IMR-90 (cell line): ENCODE results near the gene STK10. TPM values are rescaled to one million over a fixed set of nuclear protein-coding genes. Genes with fewer than 3 reads are reported as not detected.
A peak's percentile ranks its signal among the peaks of the same experiment; 100 is the strongest.

Source experiments
- ATAC-seq: fragments of 200-7000 bp; cut with Tn5 transposase; 2 replicates; pipeline ENCODE4 v1.9.1; 2020; ENCODE audit warnings: low read depth, mild to moderate bottlenecking, moderate library complexity
- BruUV-seq: library from RNA; stranded (reverse); fragments of 400-500 nt; replicated peaks from 2 replicates; lab custom pipeline; 2021; lab: Mats Ljungman, UMichigan
- CTCF ChIA-PET: fragments of 300-600 bp; formaldehyde crosslinking; extraction: SDS; loops from one replicate; lab custom pipeline; 2021; ENCODE audit warnings: antibody characterized with exemption; lab: Yijun Ruan, JAX
- POLR2A ChIA-PET: fragments of 300-600 bp; sonication (Branson Sonifier 250); formaldehyde crosslinking; loops from one replicate; lab custom pipeline; 2022; ENCODE audit warnings: antibody characterized with exemption; ENCODE audit not compliant: unreplicated experiment; lab: Charles Lee
- DNase-seq: peaks from one replicate; pipeline ENCODE4 v3.0.0; 2013
- H2AFZ ChIP-seq: replicated peaks from 2 replicates; pipeline ENCODE3; 2013; ENCODE audit warnings: low read length, mild to moderate bottlenecking; ENCODE audit not compliant: poor library complexity
- H2AK5ac ChIP-seq: 2 replicates; pipeline ENCODE4 v1.6.1; 2013; ENCODE audit warnings: low read depth, low read length, inconsistent platforms
- H2AK9ac ChIP-seq: replicated peaks from 2 replicates; pipeline ENCODE3; 2013; ENCODE audit warnings: mild to moderate bottlenecking, low read depth, low read length, moderate library complexity; ENCODE audit not compliant: poor library complexity
- H2BK120ac ChIP-seq: 2 replicates; pipeline ENCODE4 v1.6.1; 2013; ENCODE audit warnings: low read depth, low read length, inconsistent platforms
- H2BK15ac ChIP-seq: 3 replicates; pipeline ENCODE4 v1.6.1; 2013; ENCODE audit warnings: low read depth, low read length, inconsistent platforms
- H2BK20ac ChIP-seq: 2 replicates; pipeline ENCODE4 v1.6.1; 2013; ENCODE audit warnings: low read depth, mild to moderate bottlenecking, inconsistent platforms, low read length, moderate library complexity
- H2BK5ac ChIP-seq: 2 replicates; pipeline ENCODE4 v1.6.1; 2013; ENCODE audit warnings: mild to moderate bottlenecking, low read depth, low read length, inconsistent platforms; ENCODE audit not compliant: poor library complexity, severe bottlenecking
- H3K14ac ChIP-seq: replicated peaks from 2 replicates; pipeline ENCODE4 v1.6.1; 2013; ENCODE audit warnings: low read depth, low read length, inconsistent platforms
- H3K18ac ChIP-seq: 2 replicates; pipeline ENCODE4 v1.6.1; 2013; ENCODE audit warnings: low read depth, low read length, control low read depth
- H3K23ac ChIP-seq: 2 replicates; pipeline ENCODE4 v1.6.1; 2013; ENCODE audit warnings: low read depth, low read length, inconsistent platforms
- H3K27ac ChIP-seq: 2 replicates; pipeline ENCODE4 v1.5.1; 2013; ENCODE audit warnings: mild to moderate bottlenecking, control low read depth, low read length; ENCODE audit not compliant: insufficient read depth
- H3K27me3 ChIP-seq: 2 replicates; pipeline ENCODE4 v1.6.1; 2013; ENCODE audit warnings: low read length; ENCODE audit not compliant: control insufficient read depth, insufficient read depth
- H3K36me3 ChIP-seq: 2 replicates; pipeline ENCODE4 v1.6.1; 2013; ENCODE audit warnings: low read length, mixed read lengths; ENCODE audit not compliant: control insufficient read depth, insufficient read depth
- H3K4ac ChIP-seq: 2 replicates; pipeline ENCODE4 v1.6.1; 2013; ENCODE audit warnings: low read depth, low read length, inconsistent platforms
- H3K4me1 ChIP-seq: 2 replicates; pipeline ENCODE4 v1.6.1; 2013; ENCODE audit warnings: low read length, mixed read lengths; ENCODE audit not compliant: control insufficient read depth, insufficient read depth
- H3K4me2 ChIP-seq: 2 replicates; pipeline ENCODE4 v1.6.1; 2013; ENCODE audit warnings: low read depth, mild to moderate bottlenecking, control low read depth, low read length, moderate library complexity
- H3K4me3 ChIP-seq: 2 replicates; pipeline ENCODE4 v1.5.1; 2013; ENCODE audit warnings: low read depth, mild to moderate bottlenecking, control low read depth, low read length, moderate library complexity; ENCODE audit not compliant: insufficient read depth
- H3K56ac ChIP-seq: 2 replicates; pipeline ENCODE4 v1.6.1; 2013; ENCODE audit warnings: low read length, inconsistent platforms; ENCODE audit not compliant: insufficient read depth; ENCODE audit errors: extremely low read depth
- H3K79me1 ChIP-seq, 2 experiments: 2 replicates each; pipeline ENCODE4 v1.6.1; 2013; ENCODE audit warnings: low read length in 2 of 2, inconsistent platforms in 1 of 2, low read depth in 1 of 2
- H3K9ac ChIP-seq: 2 replicates; pipeline ENCODE4 v1.6.1; 2013; ENCODE audit warnings: low read depth, low read length, control low read depth
- H3K9me1 ChIP-seq: 2 replicates; pipeline ENCODE4 v1.6.1; 2013; ENCODE audit warnings: low read length, inconsistent platforms; ENCODE audit not compliant: insufficient read depth
- H3K9me3 ChIP-seq: 2 replicates; pipeline ENCODE4 v1.6.1; 2013; ENCODE audit warnings: low read length; ENCODE audit not compliant: control insufficient read depth, insufficient read depth
- H4K20me1 ChIP-seq: 2 replicates; pipeline ENCODE4 v1.6.1; 2013; ENCODE audit warnings: low read length, inconsistent platforms; ENCODE audit not compliant: insufficient read depth
- H4K5ac ChIP-seq: 2 replicates; pipeline ENCODE4 v1.6.1; 2013; ENCODE audit warnings: mild to moderate bottlenecking, low read depth, low read length, control low read depth
- H4K8ac ChIP-seq, 2 experiments: 2 replicates each; pipeline ENCODE4 v1.6.1; 2013; ENCODE audit warnings: low read depth in 2 of 2, low read length in 2 of 2, control low read depth in 1 of 2, inconsistent platforms in 1 of 2
- H4K91ac ChIP-seq: 2 replicates; pipeline ENCODE4 v1.6.1; 2013; ENCODE audit warnings: low read depth, low read length, inconsistent platforms; ENCODE audit not compliant: insufficient read depth
- BHLHE40 ChIP-seq: fragments of 150-350 bp; IDR thresholded peaks from 2 replicates; pipeline ENCODE4 v1.6.1; 2016; ENCODE audit warnings: mild to moderate bottlenecking, low read depth, low read length
- CEBPB ChIP-seq: IDR thresholded peaks from 2 replicates; pipeline ENCODE4 v1.6.1; 2012; ENCODE audit warnings: low read depth, low read length, improper control_type of control experiment
- CHD1 ChIP-seq: IDR thresholded peaks from 2 replicates; pipeline ENCODE4 v1.6.1; 2012; ENCODE audit warnings: low read depth, low read length, improper control_type of control experiment
- ELK1 ChIP-seq: fragments of 150-350 bp; IDR thresholded peaks from 2 replicates; pipeline ENCODE4 v1.6.1; 2016; ENCODE audit warnings: low read depth, mild to moderate bottlenecking, low read length, moderate library complexity, borderline replicate concordance
- FOS ChIP-seq: fragments of 150-350 bp; IDR thresholded peaks from 2 replicates; pipeline ENCODE4 v1.6.1; 2016; ENCODE audit warnings: low read depth, low read length
- MAFK ChIP-seq: IDR thresholded peaks from 2 replicates; pipeline ENCODE4 v1.6.1; 2012; ENCODE audit warnings: low read depth, low read length, improper control_type of control experiment
- MAZ ChIP-seq: IDR thresholded peaks from 2 replicates; pipeline ENCODE4 v1.6.1; 2012; ENCODE audit warnings: low read depth, mild to moderate bottlenecking, low read length, improper control_type of control experiment, moderate library complexity, borderline replicate concordance
- MXI1 ChIP-seq: IDR thresholded peaks from 2 replicates; pipeline ENCODE4 v1.6.1; 2012; ENCODE audit warnings: low read depth, mild to moderate bottlenecking, low read length, moderate library complexity, borderline replicate concordance
- NFE2L2 ChIP-seq: fragments of 150-350 bp; IDR thresholded peaks from 2 replicates; pipeline ENCODE4 v1.6.1; 2016; ENCODE audit warnings: low read depth, mild to moderate bottlenecking, low read length
- RAD21 ChIP-seq: IDR thresholded peaks from 2 replicates; pipeline ENCODE4 v1.6.1; 2012; ENCODE audit warnings: low read length, improper control_type of control experiment
- RCOR1 ChIP-seq: IDR thresholded peaks from 2 replicates; pipeline ENCODE4 v1.6.1; 2012; ENCODE audit warnings: mild to moderate bottlenecking, low read length, improper control_type of control experiment; ENCODE audit not compliant: insufficient replicate concordance
- RFX5 ChIP-seq: IDR thresholded peaks from 2 replicates; pipeline ENCODE4 v1.8.0; 2012; ENCODE audit warnings: low read depth, mild to moderate bottlenecking, low read length, moderate library complexity
- SMC3 ChIP-seq: fragments of 150-350 bp; IDR thresholded peaks from 2 replicates; pipeline ENCODE4 v1.6.1; 2016; ENCODE audit warnings: low read depth, mild to moderate bottlenecking, antibody characterized with exemption, low read length, moderate library complexity
- WGBS, 2 experiments: methylation state at CpG; one replicate each; pipeline versions ENCODE4 v1.1.5 to v1.1.7; 2013; ENCODE audit warnings: missing lambda C conversion rate in 2 of 2; ENCODE audit not compliant: insufficient read length in 1 of 2; ENCODE audit errors: extremely low coverage in 2 of 2; 5-methylcytosine and 5-hydroxymethylcytosine counted together
- dilution Hi-C: fragments of 300-500 bp; cut with HindIII; formaldehyde crosslinking; loops from one replicate; pipeline ENCODE4 v1.14.3; 2018; ENCODE audit warnings: low sequenced_read_pairs; ENCODE audit not compliant: unreplicated experiment
- in situ Hi-C: fragments of 300-500 bp; cut with MboI; formaldehyde crosslinking; loops from 3 replicates; pipeline ENCODE4 v1.14.3; 2019; ENCODE audit warnings: low sequenced_read_pairs, inconsistent platforms, mixed read lengths
- intact Hi-C: fragments of 100-400 bp; cut with micrococcal nuclease; formaldehyde crosslinking; loops from 2 replicates; pipeline ENCODE4 v1.10.0; 2022
- polyA plus RNA-seq, 3 experiments: library from polyadenylated mRNA; depleted of rRNA; stranded (reverse); fragments of >200 nt; gene quantifications; 2 replicates each; pipeline ENCODE4 v1.2.3, GENCODE V29; 2012; ENCODE audit warnings: low replicate concordance in 1 of 3
- total RNA-seq: library from RNA; depleted of rRNA; stranded (reverse); fragments of >200 nt; gene quantifications from 2 replicates; pipeline ENCODE4 v1.2.3, GENCODE V29; 2012
- TF ChIP-seq, protein P1 (sequence below): conservative IDR thresholded peaks from 2 replicates; pipeline ENCODE4 v1.5.1; 2012; ENCODE audit warnings: mild to moderate bottlenecking, low read depth, low read length, improper control_type of control experiment

Gene STK10
- total and polyA plus RNA-seq, 2 of the 4 experiments (the other 2 are of a cell fraction), result 15.4 to 18.5 TPM

DNA sequence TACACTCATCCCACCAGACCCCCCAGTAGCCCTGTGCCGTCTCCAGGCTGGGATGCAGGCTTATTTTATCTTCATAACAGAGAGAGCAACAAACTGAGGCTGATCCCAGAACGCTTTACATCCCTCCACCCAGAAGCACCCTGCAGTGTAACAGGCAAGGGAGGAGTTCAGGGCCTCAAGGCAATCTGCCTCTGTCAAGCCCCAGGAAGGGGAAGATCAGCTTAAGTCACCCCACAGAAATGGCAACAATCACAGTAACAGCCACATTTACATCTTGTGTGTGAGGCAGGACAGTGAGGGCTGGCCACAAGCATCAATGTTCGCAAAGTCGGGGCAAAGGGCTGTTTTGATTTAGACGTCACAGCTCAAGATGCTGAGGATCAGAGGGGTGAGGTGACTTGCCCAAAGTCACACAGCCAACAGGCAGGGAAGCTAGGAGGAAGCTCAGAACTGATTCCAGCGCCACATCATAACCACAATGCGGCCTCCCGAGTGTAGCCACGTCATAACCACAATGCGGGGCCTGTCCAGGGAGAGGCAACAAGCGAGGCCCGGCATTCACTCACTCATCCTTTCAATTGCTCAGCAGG lies 14.4 kb downstream of the STK10 start:
- no peak overlapping the region for H3K4me2 ChIP-seq
- no peak overlapping the region for H2BK20ac ChIP-seq
- no peak overlapping the region for H3K56ac ChIP-seq
- H4K20me1 ChIP-seq, result peaks cover 71% of the 10 kb centered on the region
- POLR2A ChIA-PET, result interaction anchor here (0.6 to 0.7 kb wide), 3 partner anchors 8 to 13 kb away, joined by 3 to 5 read pairs (median 3); no protein-coding TSS in a partner anchor
- in situ Hi-C loops, result no loop called here
- BruUV-seq, result no TSS peak
- H3K9me1 ChIP-seq, result peaks cover 38% of the 10 kb centered on the region
- intact Hi-C loops, result no loop called here
- no peaks in the 10 kb centered on the region; the same call in 1 of the 2 replicates for H3K4me1 ChIP-seq
- H2AK9ac ChIP-seq, result peak overlapping the region; percentile 73
- no peak overlapping the region for H2BK5ac ChIP-seq
- peak overlapping the region; percentile 52 for H2AFZ ChIP-seq
- H3K36me3 ChIP-seq, result peaks cover 6% of the 10 kb centered on the region; the same call in 1 of the 2 replicates
- no peak overlapping the region for H3K18ac ChIP-seq
- peak overlapping the region; percentile 54; the same call in 1 of the 2 replicates for H3K23ac ChIP-seq
- H3K14ac ChIP-seq, result peak overlapping the region; percentile 45; the same call in 1 of the 2 replicates
- WGBS, 2 experiments, result 67% methylated on average over 3 of the region's 12 CpGs; no CpG with 5 or more reads in 1 of the 2 experiments
- no peak overlapping the region; the same call in 1 of the 2 replicates for H3K4ac ChIP-seq
- CTCF ChIA-PET, result interaction anchor here (1.9 kb wide), 1 partner anchor 12 kb away, joined by 5 read pairs; no protein-coding TSS in a partner anchor
- H2BK120ac ChIP-seq, result no peak overlapping the region
- H3K9ac ChIP-seq, result no peak overlapping the region
- H4K5ac ChIP-seq, result no peak overlapping the region
- H3K27me3 ChIP-seq, result no peaks in the 10 kb centered on the region
- H2BK15ac ChIP-seq, result no peak overlapping the region
- H4K8ac ChIP-seq, result 0 out of 4 replicates have a peak overlapping the region, but pooled peaks of 1 of the 2 experiments have one; percentile 50
- H4K91ac ChIP-seq, result no peak overlapping the region
- TF ChIP-seq SMC3 (no peak), CEBPB (no peak), RFX5 (no peak), FOS (no peak), RAD21 (no peak), CHD1 (no peak), RCOR1 (no peak), MAFK (no peak), BHLHE40 (no peak), MXI1 (no peak), ELK1 (no peak), MAZ (no peak), NFE2L2 (no peak)
- TF ChIP-seq, protein P1, sequence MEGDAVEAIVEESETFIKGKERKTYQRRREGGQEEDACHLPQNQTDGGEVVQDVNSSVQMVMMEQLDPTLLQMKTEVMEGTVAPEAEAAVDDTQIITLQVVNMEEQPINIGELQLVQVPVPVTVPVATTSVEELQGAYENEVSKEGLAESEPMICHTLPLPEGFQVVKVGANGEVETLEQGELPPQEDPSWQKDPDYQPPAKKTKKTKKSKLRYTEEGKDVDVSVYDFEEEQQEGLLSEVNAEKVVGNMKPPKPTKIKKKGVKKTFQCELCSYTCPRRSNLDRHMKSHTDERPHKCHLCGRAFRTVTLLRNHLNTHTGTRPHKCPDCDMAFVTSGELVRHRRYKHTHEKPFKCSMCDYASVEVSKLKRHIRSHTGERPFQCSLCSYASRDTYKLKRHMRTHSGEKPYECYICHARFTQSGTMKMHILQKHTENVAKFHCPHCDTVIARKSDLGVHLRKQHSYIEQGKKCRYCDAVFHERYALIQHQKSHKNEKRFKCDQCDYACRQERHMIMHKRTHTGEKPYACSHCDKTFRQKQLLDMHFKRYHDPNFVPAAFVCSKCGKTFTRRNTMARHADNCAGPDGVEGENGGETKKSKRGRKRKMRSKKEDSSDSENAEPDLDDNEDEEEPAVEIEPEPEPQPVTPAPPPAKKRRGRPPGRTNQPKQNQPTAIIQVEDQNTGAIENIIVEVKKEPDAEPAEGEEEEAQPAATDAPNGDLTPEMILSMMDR, result no peak
- no peaks in the 10 kb centered on the region for H3K9me3 ChIP-seq
- peak; percentile 65 for DNase-seq
- ATAC-seq, result peak; percentile 24; the same call in 1 of the 2 replicates
- H3K27ac ChIP-seq, result no peak overlapping the region
- H2AK5ac ChIP-seq, result peak overlapping the region; percentile 75; the same call in 1 of the 2 replicates
- H3K4me3 ChIP-seq, result no peak overlapping the region
- peaks cover 45 to 82% of the 10 kb centered on the region in 2 experiments for H3K79me1 ChIP-seq
- dilution Hi-C loops, result no loop called here
